ENCODE measurements around the gene PNPLA2. TPM values are rescaled to one million over a fixed set of nuclear protein-coding genes. Genes with fewer than 3 reads are reported as not detected.

The PNPLA2 gene
- total and polyA plus RNA-seq, 2 of the 8 experiments (the other 6 are each of a cell fraction or from before 2014, with no cell fraction given) = 30.9 to 62.1 TPM

GRCh38 chr11:772429-773390 is 46.0 kb upstream of the PNPLA2 start (continued):
- TF ChIP-seq POLR2AphosphoS5 (IDR thresholded peaks at IDR 0.05; ENCODE audit: low read depth, low read length) = no peak

All from H1 (cell line).